Measurements from ENCODE around the gene EHBP1. TPM values are rescaled to one million over a fixed set of nuclear protein-coding genes. Genes with fewer than 3 reads are reported as not detected.

Gene EHBP1
- total RNA-seq, 1 donor from 2014 or later = 67.4 TPM

GRCh38 chr2:62665446-62665845 is 40.1 kb upstream of the EHBP1 start:
- TF ChIP-seq CTCF (IDR thresholded peaks at IDR 0.05; ENCODE audit: unreplicated experiment) = no peak
- Mint-ChIP-seq H3K36me3 (no peaks in the 10 kb centered on the region), H3K4me1 (peaks cover 41% of the 10 kb centered on the region), H3K27me3 (ENCODE audit: low read depth) (no peaks in the 10 kb centered on the region), H3K27ac (peak overlapping the region; percentile 13), H3K9me3 (no peaks in the 10 kb centered on the region), H3K4me3 (no peak overlapping the region)
- DNase-seq (ENCODE audit: low spot score in 2 of 2, unreplicated experiment in 2 of 2) = no peak

GRCh38 chr2:62669180-62669579 is 36.3 kb upstream of the EHBP1 start:
- TF ChIP-seq CTCF (IDR thresholded peaks at IDR 0.05; ENCODE audit: unreplicated experiment) = no peak
- no peak for DNase-seq (ENCODE audit: low spot score in 2 of 2, unreplicated experiment in 2 of 2)
- H3K4me1 Mint-ChIP-seq = peaks cover 12% of the 10 kb centered on the region
- H3K27ac Mint-ChIP-seq = no peak overlapping the region
- H3K9me3 Mint-ChIP-seq = no peaks in the 10 kb centered on the region
- H3K27me3 Mint-ChIP-seq (ENCODE audit: low read depth) = no peaks in the 10 kb centered on the region
- H3K36me3 Mint-ChIP-seq = no peaks in the 10 kb centered on the region
- H3K4me3 Mint-ChIP-seq = no peak overlapping the region

- no peak overlapping the region for H3K27ac Mint-ChIP-seq
- no peak overlapping the region for H3K4me3 Mint-ChIP-seq
- no peaks in the 10 kb centered on the region for H3K36me3 Mint-ChIP-seq
- no peak for TF ChIP-seq CTCF (IDR thresholded peaks at IDR 0.05; ENCODE audit: unreplicated experiment)
- no peaks in the 10 kb centered on the region for H3K9me3 Mint-ChIP-seq
- no peaks in the 10 kb centered on the region for H3K27me3 Mint-ChIP-seq (ENCODE audit: low read depth)
- peak in 1 of 2 experiments; percentile 42 for DNase-seq (ENCODE audit: low spot score in 2 of 2, unreplicated experiment in 2 of 2)
- peaks cover 9% of the 10 kb centered on the region for H3K4me1 Mint-ChIP-seq
Measured at GRCh38 chr2:62672601-62673000, 32.9 kb upstream of the EHBP1 start.

GRCh38 chr2:62675062-62675461 is 30.5 kb upstream of the EHBP1 start:
- Mint-ChIP-seq H3K9me3 (peaks cover 5% of the 10 kb centered on the region), H3K4me3 (no peak overlapping the region), H3K4me1 (peaks cover 13% of the 10 kb centered on the region), H3K36me3 (no peaks in the 10 kb centered on the region), H3K27me3 (ENCODE audit: low read depth) (no peaks in the 10 kb centered on the region), H3K27ac (no peak overlapping the region)
- TF ChIP-seq CTCF (IDR thresholded peaks at IDR 0.05; ENCODE audit: unreplicated experiment) = no peak
- no peak for DNase-seq (ENCODE audit: low spot score in 2 of 2, unreplicated experiment in 2 of 2)

GRCh38 chr2:62685256-62685655 is 20.3 kb upstream of the EHBP1 start:
- no peaks in the 10 kb centered on the region for H3K9me3 Mint-ChIP-seq
- H3K27ac Mint-ChIP-seq = no peak overlapping the region
- TF ChIP-seq CTCF (IDR thresholded peaks at IDR 0.05; ENCODE audit: unreplicated experiment) = no peak
- H3K4me3 Mint-ChIP-seq = no peak overlapping the region
- DNase-seq (ENCODE audit: low spot score in 2 of 2, unreplicated experiment in 2 of 2) = no peak
- peaks cover 15% of the 10 kb centered on the region for H3K4me1 Mint-ChIP-seq
- no peaks in the 10 kb centered on the region for H3K36me3 Mint-ChIP-seq
- H3K27me3 Mint-ChIP-seq (ENCODE audit: low read depth) = no peaks in the 10 kb centered on the region
